GM12801 (cell line): ENCODE measurements around the gene SERTAD2.

ENCODE experiments used
- CTCF ChIP-seq: IDR thresholded peaks from one replicate; pipeline ENCODE4 v1.5.1; 2011; ENCODE audit warnings: control low read depth; ENCODE audit not compliant: insufficient read length; ENCODE audit errors: extremely low read depth

SERTAD2 gene

GRCh38 chr2:64644458-64645382 is 9.0 kb downstream of the SERTAD2 start:
- no peak for TF ChIP-seq CTCF

- TF ChIP-seq CTCF: no peak
These were observed 9.8 kb downstream of the SERTAD2 start for GRCh38 chr2:64643838-64644457.

- TF ChIP-seq CTCF: no peak
These were observed 12.1 kb downstream of the SERTAD2 start for GRCh38 chr2:64641599-64641998.

GRCh38 chr2:64640153-64641044 is 13.3 kb downstream of the SERTAD2 start:
- TF ChIP-seq CTCF: no peak

- no peak for TF ChIP-seq CTCF
These were observed 14.0 kb downstream of the SERTAD2 start for GRCh38 chr2:64639691-64640090.

GRCh38 chr2:64638502-64639120 is 15.1 kb downstream of the SERTAD2 start:
- TF ChIP-seq CTCF: no peak
